Measurements from ENCODE around the gene GSX1. TPM values are rescaled to one million over a fixed set of nuclear protein-coding genes. Genes with fewer than 3 reads are reported as not detected.
"Not testable (repeated sequence)": the region's sequence is repeated elsewhere in the genome, so short reads cannot be mapped to it uniquely, and the experiment has no call there.

GSX1 gene
- total RNA-seq (2014; rRNA removed; shearing (Covaris generic)) = not detected in 2 replicates
- not detected in 2 replicates for polyA plus RNA-seq (2014; cell fraction: nucleus; rRNA removed)

DNA sequence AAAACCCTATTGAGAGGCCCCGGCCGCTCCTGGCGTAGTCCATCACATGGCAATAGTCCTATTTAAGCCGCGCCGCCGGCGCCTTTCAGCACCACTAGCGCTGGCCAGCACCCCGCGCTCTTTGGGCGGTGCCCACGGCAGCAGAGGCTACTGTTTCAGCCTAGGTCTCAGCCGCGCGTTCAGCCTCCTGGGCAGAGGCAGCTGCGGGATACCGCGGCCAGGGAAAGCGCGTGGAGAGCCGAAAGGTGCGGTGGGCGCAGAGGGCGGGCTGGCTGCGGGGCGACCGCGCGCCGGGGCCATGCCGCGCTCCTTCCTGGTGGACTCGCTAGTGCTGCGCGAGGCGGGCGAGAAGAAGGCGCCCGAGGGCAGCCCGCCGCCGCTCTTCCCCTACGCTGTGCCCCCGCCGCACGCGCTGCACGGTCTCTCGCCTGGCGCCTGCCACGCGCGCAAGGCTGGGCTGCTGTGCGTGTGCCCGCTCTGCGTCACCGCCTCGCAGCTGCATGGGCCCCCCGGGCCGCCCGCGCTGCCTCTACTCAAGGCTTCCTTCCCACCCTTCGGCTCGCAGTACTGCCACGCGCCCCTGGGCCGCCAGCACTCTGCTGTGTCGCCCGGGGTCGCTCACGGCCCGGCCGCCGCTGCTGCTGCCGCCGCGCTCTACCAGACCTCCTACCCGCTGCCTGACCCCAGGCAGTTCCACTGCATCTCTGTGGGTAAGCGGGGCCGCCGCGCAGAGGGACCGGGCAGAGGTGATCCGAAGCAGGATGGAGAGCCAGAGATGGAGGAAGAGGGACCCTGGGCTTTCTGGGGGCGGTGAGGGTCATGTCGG, at the start of gene GSX1:
Gene GSX1, plus strand, starts transcription at position 91 of the 826 bp plus-strand sequence. Its CDS starts 208 bp downstream, at position 299.
- DNase-seq (ENCODE audit: extremely low read depth, low read depth) = peak; percentile 56

DNA sequence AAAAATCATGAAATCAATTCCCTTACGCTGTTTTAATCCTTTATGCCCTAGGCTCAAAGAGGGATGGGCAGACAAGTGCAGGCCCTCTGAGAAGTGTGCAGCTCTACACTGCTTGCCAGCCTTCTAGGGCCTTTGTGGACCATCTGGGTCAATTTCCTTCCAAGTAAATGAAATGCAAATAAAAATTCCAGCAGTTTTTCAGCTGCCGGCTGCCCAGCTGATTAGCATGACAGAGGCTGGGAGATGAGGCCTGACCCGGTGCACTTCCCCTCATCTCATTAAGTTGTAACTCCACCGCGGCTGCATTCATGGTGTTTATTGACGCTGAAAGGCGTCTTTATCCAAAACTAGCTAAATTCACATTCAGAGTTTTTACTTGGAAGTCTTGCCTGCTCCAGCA, 47.5 kb upstream of the GSX1 start:
- DNase-seq (ENCODE audit: extremely low read depth, low read depth) = no peak

DNA sequence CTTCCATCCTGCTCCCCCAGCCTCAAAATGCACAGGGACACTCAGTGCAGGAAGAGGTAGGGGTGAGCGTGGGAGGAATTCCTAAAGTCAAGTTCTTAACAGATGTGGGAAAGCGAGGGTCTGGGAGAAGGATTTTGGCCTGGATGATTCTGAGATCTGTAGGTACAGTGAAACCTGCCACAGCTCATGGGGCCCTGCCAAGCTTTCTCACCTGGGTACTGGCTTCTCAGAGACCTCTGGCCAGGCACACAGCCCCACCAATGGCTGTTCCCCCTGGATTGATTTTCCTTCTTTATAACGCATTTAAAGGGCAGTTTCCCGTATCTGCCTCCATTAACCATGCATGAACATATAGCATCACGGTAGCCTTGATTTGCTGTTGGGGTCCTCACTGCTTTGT, 47.0 kb upstream of the GSX1 start:
- DNase-seq (ENCODE audit: extremely low read depth, low read depth) = no peak

DNA sequence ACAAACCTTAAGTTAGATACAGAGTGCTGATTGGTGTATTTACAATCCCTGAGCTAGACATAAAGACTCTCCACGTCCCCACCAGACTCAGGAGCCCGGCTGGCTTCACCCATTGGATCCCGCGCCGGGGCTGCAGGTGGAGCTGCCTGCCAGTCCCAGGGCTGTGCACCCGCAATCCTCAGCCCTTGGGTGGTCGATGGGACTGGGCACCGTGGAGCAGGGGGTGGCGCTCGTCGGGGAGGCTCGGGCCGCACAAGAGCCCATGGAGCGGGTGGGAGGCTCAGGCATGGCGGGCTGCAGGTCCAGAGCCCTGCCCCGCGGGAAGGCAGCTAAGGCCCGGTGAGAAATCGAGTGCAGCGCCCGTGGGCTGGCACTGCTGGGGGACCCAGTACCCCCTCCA, 44.1 kb upstream of the GSX1 start:
- DNase-seq (ENCODE audit: extremely low read depth, low read depth) = not testable (repeated sequence)

DNA sequence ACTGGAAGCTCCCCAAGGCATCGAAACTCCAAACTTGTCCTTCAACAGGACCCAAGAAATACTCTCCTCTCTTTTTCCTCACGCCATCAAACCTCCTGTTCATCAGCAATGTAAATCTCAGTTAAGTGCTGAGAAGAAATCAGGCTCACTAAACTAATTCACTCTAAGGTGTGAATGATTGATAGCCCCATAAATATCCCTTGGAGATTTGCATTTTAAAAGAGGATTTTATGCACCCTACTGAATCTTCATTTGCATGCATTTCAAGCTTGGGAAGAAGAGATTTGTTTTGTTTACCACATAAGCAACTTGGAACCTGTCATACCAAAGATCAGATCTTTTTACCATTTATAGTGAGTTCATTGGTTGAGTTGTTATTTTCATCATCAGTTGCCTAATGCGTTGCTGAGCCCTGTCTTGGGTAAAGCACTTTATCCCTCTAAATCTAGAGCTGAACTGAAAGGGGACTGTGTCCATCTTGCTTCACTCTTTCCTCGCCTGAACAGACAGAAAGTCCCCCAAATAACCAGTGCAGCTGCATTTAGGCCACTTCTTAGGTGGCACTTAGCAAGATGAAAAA, 40.2 kb upstream of the GSX1 start:
- DNase-seq (ENCODE audit: extremely low read depth, low read depth) = no peak

DNA sequence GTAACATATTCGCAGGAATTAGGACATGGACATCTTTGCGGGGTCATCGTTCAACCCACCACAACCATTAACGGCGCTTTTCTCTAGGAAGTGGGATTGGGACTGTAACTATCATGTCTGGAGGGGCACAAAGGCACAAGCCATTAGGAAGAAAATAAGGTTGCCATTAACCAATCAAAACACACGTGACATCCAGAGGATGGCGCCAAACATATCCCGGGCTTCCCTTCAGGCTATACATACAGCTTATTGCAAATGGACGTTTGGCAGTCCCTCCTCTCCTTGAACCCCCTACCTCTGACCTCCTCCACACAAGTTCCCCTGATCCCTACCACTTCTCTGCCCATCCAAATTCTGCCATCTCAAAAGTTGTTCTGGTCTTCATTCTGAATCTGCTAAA, 26.6 kb upstream of the GSX1 start:
- no peak for DNase-seq (ENCODE audit: extremely low read depth, low read depth)

DNA sequence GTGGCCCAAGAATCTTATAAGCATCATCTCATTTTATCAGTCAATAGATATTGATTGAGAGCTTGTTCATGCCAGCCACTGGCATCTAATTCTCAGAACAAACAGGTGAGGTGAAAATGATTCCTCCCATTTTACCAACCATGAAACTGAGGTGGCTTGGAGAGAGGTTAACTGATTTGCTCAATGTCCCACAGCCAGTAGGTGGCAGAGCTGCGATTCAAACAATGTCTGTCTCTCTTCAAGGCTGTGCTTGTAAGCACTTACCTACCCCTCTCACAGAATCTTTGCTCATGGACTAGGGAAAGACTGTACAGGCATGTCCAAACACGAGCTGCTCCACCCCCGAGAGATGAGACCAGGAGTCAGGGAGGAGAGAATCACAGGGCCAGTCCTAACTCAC, 21.5 kb upstream of the GSX1 start:
- DNase-seq (ENCODE audit: extremely low read depth, low read depth) = peak; percentile 33

DNA sequence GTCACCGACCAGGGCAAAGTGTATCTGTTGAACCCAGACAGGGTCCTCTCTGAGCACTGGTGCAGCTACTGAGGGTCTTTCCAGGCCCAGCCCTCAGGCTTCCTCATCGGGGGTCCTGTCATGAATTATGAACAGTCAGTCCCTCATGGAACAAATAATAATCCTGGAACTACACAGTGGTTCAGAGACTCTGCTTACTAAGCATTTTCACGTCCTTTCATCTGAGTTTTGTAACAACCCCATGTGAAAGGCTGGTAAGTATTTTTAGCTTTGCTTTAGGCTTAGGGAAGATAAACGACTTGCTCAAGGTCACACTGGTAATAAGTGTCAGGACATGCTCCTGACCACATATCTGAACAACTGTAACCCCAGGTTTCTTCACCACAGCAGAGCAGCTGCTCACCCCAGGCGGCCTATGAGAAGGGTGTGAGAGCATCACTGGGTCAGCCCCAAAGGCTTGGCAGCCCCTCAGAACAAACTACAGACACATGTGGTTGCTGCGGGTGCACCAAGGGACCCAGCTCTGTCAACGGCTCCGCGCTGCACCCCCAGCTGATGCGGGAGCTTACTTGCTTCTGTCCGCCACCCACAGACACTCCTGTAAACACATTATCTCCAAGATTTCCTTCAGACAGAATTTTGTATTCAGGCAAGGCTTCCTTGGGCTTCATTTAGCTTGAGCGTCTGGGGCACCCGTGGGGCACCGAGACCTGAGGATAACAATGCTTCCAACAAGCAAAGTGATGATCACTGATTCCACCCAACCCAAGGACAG, 19.4 kb upstream of the GSX1 start:
- no peak for DNase-seq (ENCODE audit: extremely low read depth, low read depth)

DNA sequence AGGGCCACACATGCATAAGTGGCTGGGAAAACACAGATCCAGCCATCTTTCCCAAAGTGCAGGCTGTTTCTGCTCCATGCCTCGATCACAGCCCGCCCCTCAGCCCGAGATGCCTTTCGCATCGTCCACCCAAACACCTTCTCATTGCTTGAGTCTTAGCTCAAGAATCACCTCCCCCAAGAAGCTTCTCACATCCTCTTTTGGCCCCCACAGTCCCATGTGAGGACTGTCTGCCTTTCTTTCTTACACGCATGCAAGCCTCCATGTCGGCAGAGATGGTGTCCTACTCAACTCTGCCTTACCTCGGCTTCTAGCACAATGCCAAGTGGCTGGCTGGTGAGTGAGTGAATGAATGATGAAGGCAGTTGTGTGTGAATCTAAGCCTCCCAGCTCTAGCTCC, 18.1 kb upstream of the GSX1 start:
- no peak for DNase-seq (ENCODE audit: extremely low read depth, low read depth)

DNA sequence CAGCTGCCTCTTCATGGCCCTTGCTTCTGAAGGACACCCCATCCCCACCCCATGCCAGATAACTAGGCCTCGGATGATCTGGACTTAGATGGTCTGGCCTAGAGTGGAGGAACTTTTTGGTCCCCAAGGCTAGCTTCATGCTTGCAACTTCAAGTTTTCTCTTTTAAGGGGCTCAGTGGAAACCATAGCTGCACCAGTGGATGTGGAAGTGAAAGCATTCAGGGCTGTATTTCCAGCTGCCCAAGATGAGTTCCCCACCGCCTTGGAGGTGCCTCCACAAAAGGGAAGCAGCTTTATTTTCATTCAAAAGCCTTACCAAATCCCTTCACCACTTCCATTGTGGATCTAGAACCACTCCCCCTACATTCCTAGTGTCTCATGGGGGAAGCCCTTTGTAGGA, 17.6 kb upstream of the GSX1 start:
- DNase-seq (ENCODE audit: extremely low read depth, low read depth) = no peak

DNA sequence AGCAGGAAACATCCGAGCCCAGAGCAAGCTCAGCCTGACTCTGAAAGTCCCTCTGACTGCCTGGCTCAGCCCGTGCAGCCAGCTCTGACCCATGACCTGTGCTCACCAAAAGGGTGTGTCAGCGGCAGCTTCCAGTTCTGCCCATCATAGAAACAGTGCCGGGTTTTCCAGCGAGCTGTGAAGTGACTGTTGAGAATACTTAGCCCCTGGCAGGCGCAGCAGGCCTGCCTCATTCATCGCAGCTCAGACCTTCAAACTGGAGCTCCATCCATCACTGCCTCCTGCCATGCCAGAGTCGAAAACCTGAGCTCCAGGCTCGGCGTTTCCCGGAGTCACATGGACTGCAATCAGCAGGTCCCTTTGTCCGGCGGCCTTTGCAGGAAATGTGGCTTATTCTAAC, 16.3 kb upstream of the GSX1 start:
- DNase-seq (ENCODE audit: extremely low read depth, low read depth) = no peak

DNA sequence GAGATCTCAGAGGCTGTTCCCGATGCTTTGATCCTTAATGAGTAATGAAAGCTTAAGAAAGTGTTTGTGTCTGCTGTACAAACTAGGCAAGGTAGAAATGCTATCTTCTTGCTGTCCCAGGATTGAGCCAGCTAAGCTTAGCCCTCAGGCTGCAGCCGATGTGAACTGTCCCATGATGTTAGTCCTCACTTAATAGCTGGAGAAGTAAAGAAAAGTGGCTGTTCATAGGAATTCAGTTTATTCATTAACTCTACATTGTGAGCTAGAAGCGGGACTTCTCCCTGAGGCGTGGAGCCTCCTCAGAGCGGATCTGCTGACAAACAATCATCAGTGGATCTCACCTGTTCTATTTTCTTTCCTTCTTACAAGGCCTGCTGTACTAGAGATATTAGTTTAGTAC, 10.1 kb upstream of the GSX1 start:
- DNase-seq (ENCODE audit: extremely low read depth, low read depth) = no peak

DNA sequence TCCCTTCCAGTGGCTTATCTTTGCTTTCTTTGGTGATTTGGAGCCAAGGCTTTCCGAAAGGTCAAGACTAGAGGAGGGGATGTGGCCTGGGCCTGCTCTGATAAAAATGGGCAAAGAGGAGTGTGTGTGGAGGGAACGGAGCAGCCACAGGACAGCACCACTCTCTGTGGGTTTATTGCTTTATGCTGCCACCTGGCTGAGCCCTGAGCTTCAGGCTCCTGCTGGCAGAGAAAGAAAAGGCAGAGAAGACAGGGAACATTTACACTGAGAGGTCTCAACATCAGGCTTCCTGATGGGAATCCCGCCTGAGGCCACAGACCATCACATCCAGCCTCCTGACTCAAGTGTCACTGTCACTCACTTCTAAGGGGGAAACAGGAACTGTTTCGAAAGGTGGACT, 9.2 kb upstream of the GSX1 start:
- no peak for DNase-seq (ENCODE audit: extremely low read depth, low read depth)

DNA sequence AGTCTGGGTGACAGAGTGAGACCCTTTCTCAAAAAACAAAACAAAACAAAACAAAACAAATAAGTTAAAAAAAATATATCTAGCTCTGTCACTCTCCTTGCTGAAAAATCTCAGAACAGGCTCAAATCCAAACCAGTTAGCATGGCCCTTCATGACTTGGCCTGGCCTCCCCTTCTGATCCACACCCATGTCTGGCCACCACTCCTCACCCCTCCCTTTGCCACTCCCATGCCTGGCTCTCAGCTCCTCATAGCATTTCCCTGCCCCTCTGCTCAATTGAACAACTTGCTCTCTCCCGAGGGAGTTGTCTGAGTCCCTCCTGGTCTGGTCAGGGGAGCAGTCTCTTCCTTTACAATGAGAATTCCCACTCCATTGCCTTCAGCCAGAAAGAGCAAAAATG, 4.0 kb upstream of the GSX1 start:
- no peak for DNase-seq (ENCODE audit: extremely low read depth, low read depth)

DNA sequence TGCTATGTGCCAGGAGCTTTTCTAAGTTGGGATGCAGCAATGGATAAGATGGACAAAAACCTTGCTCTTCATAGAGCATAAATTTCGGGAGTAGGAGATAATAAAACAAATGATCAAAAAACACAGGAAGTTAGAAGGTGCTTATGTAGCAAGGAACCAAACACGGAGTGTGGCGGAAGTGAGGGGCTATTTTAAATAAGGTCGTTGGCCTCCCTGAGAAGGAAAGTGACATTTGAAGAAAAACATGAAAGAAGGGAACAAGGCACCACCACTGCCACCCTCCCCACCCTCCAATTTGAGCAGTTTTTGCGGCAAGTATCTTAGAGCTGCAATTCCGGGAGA, 3.2 kb upstream of the GSX1 start:
- no peak for DNase-seq (ENCODE audit: extremely low read depth, low read depth)

DNA sequence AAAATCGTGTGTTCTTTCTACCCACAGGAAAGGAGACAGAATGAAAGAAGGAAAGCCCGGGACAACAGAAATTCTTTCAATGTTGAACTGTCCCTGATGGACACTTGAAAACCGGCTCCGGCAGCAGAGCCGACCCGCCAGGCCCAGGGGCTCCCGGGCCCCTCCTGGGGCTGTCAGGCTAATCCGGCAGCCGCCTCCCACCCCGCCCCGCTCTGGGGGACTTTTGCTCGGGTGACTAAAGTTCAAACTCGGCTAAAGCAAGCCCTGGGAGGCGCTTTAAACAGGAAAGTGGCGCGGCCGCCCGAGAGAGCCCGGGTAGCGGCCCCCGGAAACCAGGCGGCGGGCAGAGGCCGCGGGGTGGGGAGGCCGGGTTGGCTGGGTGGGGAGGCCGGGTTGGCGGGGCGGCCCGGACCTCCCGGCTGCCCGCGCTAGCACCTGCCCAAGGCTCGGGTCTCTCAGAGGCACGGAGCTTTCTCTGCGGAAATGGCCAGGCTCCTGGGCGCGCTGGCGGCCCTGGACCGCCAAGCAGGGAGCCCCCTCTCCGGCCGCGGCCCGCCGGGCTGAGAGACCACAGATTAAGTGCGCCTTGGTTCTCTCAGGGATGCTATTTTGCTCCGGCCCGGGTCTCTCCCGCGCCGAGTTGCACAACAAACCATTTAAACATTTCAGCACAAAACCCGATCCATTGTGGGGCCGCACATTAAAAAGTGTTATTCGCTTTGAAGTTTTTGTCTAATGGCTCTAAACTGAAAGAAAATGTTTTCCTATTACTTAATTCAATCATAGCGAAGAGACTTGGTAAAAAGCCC, 2.6 kb upstream of the GSX1 start:
- DNase-seq (ENCODE audit: extremely low read depth, low read depth) = no peak

DNA sequence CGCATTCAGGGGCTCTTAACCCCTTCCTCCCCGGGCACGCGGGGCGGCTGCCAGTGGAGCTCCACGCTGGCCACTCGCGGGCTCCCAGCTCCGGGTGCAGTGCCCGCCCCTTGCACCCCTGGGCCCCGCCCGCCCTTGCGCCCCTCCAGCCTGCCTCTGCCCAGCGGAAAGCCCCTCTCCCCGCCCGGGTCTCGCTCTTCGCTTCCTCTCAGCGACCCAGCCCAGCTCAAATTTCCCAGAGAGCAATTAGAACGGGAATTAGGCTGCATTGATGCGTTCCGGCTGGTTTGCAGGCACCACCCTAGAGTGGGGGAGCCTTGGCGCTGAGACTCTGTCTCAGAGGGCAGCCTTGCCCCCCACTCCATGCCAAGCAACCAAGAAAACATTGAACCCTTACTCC, 1.8 kb upstream of the GSX1 start:
- DNase-seq (ENCODE audit: extremely low read depth, low read depth) = no peak

DNA sequence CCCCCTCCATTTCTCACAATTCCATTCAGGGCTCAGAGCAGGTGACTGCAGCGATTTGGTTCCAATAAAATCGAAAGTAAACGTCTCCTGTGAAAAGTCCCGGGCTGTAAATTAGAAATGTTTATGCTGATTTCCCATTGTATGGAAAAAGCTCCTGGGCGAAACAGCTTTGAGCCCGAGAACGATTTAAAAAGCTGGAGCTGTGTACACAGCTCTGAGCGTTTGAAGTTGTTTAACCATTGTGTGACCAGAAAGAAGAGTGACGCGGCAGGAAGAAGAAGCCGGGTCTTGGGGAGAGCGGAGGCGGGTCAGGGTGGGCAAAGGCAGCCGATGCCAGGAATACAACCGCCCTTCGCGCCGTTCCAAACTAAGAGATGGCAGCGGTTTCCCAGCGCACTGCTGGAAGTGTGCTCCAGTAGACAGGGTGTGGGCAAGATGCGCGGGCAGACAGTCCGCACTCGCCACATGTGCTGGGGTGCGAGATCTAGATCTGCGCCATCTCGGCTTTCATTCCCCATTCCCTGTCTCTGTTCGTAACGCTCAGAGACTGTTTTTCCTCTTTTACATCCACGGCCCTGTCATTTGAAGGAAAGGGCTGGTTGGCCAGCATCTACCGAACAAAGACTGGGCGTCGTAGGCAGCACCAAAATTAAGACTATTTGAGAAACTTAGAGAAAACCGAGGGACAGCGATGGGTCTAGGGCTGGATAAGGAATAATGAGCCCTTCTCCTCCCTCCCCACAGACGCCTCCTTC, 960 bp upstream of the GSX1 start:
- DNase-seq (ENCODE audit: extremely low read depth, low read depth) = no peak

DNA sequence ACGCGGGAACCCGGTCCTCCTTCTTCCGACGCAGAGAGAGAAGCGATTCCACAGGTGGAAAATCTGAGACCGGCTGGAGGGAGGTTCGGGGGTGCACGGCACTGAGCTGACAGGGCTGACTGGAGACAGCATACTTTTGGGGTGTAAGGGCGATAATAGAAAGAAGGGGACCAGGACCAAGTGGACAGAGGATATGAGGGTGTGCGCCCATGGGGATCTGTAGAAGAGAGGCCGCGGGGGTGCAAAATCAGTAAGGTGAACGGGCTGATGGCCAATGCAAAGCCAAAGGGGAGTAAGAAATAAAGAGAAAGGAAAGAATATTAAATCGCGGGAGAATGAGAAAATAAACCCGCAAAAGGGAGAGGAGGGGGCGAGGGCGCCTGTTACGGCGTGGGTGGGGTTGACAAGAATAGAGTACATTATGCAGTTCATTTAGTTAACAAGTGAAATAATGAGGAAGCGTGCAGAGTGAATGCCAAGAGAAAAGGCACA, 336 bp upstream of the GSX1 start:
- no peak for DNase-seq (ENCODE audit: extremely low read depth, low read depth)
